ENCODE results near the gene SREBF2. TPM values are rescaled to one million over a fixed set of nuclear protein-coding genes. Genes with fewer than 3 reads are reported as not detected.

Gene SREBF2
- total and polyA plus RNA-seq, 2 of the 13 experiments (the other 11 are each of a cell fraction or from before 2014, with no cell fraction given) = 53.8 to 72.6 TPM

DNA sequence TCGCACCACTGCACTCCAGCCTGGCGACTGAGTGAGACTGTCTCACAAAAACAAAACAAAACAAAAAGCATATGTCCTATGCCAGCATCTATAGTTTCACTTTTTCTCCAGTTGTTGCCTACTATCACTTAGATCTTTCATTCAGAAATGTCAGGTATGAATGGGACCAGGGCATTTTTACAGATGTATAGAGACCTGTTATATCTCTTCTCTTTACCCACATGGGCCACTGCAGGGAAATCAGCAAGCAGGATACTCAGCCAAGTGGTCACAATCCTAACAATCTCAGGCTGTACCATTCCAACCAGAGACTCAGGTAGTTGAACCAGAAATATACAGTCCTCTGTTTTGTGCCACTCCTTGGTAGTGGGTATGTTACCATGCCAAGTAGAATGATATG is 16.0 kb upstream of the SREBF2 start (continued):
- TF ChIP-seq, protein P1, sequence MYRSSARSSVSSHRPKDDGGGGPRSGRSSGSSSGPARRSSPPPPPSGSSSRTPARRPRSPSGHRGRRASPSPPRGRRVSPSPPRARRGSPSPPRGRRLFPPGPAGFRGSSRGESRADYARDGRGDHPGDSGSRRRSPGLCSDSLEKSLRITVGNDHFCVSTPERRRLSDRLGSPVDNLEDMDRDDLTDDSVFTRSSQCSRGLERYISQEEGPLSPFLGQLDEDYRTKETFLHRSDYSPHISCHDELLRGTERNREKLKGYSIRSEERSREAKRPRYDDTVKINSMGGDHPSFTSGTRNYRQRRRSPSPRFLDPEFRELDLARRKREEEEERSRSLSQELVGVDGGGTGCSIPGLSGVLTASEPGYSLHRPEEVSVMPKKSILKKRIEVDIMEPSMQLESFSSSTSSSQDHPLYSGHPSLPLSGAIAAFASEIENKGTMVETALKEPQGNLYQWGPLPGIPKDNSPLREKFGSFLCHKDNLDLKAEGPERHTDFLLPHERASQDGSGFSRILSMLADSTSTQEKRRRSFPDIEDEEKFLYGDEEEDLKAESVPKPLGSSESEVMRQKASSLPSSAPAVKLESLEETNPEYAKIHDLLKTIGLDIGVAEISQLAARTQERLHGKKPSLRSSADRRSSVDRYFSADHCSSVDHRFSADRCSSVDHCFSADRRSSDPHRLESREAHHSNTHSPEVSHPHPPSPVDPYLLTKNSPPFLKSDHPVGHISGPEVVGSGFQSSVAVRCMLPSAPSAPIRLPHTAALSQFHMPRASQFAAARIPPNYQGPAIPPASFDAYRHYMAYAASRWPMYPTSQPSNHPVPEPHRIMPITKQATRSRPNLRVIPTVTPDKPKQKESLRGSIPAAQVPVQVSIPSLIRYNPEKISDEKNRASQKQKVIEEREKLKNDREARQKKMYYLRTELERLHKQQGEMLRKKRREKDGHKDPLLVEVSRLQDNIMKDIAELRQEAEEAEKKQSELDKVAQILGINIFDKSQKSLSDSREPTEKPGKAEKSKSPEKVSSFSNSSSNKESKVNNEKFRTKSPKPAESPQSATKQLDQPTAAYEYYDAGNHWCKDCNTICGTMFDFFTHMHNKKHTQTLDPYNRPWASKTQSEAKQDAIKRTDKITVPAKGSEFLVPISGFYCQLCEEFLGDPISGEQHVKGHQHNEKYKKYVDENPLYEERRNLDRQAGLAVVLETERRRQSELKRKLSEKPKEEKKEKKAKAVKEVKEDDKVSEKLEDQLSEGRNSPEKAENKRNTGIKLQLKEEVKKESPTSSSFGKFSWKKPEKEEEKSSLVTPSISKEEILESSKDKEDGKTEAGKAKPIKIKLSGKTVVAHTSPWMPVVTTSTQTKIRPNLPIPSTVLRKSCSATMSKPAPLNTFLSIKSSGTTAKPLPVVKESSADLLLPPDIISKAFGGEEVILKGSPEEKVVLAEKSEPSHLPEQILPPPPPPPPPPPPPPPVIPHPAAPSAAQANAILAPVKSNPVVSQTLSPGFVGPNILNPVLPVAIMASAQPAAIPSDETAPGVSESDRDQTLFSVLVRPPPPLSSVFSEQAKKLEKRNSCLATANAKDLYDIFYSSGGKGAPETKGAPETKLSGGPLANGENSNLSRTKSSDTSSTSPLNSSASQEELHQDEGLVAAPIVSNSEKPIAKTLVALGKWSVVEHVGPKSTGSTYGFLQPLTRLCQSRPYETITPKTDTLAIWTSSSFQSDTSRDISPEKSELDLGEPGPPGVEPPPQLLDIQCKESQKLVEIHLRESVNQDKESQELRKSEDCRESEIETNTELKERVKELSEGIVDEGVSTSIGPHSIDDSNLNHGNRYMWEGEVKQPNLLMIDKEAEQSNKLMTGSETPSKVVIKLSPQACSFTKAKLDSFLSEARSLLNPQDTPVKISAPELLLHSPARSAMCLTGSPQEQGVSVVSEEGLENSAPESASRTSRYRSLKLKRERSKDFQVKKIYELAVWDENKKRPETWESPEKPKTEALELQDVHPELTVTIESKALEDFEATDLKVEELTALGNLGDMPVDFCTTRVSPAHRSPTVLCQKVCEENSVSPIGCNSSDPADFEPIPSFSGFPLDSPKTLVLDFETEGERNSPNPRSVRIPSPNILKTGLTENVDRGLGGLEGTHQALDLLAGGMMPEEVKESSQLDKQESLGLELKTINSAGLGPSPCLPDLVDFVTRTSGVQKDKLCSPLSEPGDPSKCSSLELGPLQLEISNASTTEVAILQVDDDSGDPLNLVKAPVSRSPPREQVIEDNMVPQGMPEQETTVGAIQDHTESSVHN (CRISPR knock-in tag; IDR thresholded peaks at IDR 0.05) = no peak
- no peak for TF ChIP-seq ZNF451 (CRISPR knock-in tag; IDR thresholded peaks at IDR 0.05)
- TF ChIP-seq HDAC2 (CRISPR knock-in tag; IDR thresholded peaks at IDR 0.05) = no peak
- no peak for TF ChIP-seq FOXK2 (IDR thresholded peaks at IDR 0.05)
- TF ChIP-seq, protein P2, sequence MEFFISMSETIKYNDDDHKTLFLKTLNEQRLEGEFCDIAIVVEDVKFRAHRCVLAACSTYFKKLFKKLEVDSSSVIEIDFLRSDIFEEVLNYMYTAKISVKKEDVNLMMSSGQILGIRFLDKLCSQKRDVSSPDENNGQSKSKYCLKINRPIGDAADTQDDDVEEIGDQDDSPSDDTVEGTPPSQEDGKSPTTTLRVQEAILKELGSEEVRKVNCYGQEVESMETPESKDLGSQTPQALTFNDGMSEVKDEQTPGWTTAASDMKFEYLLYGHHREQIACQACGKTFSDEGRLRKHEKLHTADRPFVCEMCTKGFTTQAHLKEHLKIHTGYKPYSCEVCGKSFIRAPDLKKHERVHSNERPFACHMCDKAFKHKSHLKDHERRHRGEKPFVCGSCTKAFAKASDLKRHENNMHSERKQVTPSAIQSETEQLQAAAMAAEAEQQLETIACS (CRISPR knock-in tag; IDR thresholded peaks at IDR 0.05) = no peak
- TF ChIP-seq, protein P3, sequence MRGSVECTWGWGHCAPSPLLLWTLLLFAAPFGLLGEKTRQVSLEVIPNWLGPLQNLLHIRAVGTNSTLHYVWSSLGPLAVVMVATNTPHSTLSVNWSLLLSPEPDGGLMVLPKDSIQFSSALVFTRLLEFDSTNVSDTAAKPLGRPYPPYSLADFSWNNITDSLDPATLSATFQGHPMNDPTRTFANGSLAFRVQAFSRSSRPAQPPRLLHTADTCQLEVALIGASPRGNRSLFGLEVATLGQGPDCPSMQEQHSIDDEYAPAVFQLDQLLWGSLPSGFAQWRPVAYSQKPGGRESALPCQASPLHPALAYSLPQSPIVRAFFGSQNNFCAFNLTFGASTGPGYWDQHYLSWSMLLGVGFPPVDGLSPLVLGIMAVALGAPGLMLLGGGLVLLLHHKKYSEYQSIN (CRISPR knock-in tag; IDR thresholded peaks at IDR 0.05; ENCODE audit: borderline replicate concordance) = no peak
- no peak for TF ChIP-seq FOXO1 (CRISPR knock-in tag; IDR thresholded peaks at IDR 0.05)
- TF ChIP-seq AKAP8 (CRISPR knock-in tag; IDR thresholded peaks at IDR 0.05) = no peak

All from HepG2 (cell line).